ENCODE data around the gene KIF26A. TPM values are rescaled to one million over a fixed set of nuclear protein-coding genes. Genes with fewer than 3 reads are reported as not detected.

KIF26A gene
- total RNA-seq, 1 donor from 2014 or later: 0.26 TPM

DNA sequence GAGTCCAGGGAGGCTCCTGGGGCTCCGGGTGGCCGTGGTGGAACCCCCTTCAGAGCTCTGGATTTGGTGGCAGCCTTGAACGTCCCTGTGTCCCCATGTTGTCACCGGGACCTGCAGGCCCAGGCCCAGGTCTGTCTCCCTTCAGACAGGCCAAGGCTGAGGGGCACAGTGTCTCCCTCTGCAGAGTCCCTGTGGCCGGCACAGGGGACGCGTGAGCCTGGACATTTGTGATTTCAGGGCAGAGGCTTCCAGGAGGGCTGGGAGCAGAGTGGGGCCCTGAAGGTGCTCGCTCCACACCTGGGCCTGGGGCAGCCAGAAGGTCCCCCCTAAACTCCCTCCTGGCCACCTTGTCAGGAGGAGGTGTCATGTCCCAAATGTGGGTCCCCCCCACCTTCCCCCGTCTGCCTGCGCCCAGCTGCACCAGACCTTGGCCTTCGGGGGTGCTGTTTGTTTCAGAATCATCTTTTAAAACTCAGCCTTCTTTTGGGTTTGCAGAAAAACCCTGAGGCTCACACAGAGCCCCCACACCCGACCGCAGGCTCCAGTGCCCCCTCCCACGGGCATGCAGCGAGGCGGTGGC, 47.6 kb downstream of the KIF26A start:
- H3K27me3 ChIP-seq (ENCODE audit: control insufficient read depth, insufficient read depth, low read length): no peaks in the 10 kb centered on the region
- TF ChIP-seq, protein P1, sequence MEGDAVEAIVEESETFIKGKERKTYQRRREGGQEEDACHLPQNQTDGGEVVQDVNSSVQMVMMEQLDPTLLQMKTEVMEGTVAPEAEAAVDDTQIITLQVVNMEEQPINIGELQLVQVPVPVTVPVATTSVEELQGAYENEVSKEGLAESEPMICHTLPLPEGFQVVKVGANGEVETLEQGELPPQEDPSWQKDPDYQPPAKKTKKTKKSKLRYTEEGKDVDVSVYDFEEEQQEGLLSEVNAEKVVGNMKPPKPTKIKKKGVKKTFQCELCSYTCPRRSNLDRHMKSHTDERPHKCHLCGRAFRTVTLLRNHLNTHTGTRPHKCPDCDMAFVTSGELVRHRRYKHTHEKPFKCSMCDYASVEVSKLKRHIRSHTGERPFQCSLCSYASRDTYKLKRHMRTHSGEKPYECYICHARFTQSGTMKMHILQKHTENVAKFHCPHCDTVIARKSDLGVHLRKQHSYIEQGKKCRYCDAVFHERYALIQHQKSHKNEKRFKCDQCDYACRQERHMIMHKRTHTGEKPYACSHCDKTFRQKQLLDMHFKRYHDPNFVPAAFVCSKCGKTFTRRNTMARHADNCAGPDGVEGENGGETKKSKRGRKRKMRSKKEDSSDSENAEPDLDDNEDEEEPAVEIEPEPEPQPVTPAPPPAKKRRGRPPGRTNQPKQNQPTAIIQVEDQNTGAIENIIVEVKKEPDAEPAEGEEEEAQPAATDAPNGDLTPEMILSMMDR (IDR thresholded peaks at IDR 0.05; ENCODE audit: insufficient read depth, low read length, severe bottlenecking): no peak
- H3K4me3 ChIP-seq (ENCODE audit: low read depth, low read length): no peak overlapping the region
- H3K36me3 ChIP-seq (ENCODE audit: control insufficient read depth, insufficient read depth, low read length): no peaks in the 10 kb centered on the region
- DNase-seq (ENCODE audit: low read depth): no peak
- no peak for FAIRE-seq

DNA sequence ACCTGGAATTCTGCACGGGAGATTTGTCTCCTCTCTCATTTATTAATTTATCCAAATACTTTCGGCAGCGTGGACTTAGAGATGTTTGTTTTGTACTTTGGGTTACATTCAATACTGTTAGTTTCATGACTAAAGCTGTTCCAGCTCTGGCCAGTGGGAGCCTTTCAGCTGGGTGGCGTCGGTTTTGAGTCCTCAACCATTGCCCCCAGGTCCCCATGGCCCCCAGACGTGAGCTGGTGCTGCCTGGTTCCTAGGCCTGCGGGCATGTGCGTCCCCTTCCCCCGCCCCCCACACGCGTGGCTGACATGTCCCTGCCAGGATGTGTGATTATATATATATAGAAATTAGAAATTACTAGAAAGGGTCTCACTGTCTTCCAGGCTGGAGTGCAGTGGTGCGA, 48.2 kb downstream of the KIF26A start:
- Histone ChIP-seq H3K27me3 (ENCODE audit: control insufficient read depth, insufficient read depth, low read length) (no peaks in the 10 kb centered on the region), H3K36me3 (ENCODE audit: control insufficient read depth, insufficient read depth, low read length) (no peaks in the 10 kb centered on the region), H3K4me3 (ENCODE audit: low read depth, low read length) (no peak overlapping the region)
- no peak for FAIRE-seq
- TF ChIP-seq, protein P1 (IDR thresholded peaks at IDR 0.05; ENCODE audit: insufficient read depth, low read length, severe bottlenecking): no peak
- no peak for DNase-seq (ENCODE audit: low read depth)

DNA sequence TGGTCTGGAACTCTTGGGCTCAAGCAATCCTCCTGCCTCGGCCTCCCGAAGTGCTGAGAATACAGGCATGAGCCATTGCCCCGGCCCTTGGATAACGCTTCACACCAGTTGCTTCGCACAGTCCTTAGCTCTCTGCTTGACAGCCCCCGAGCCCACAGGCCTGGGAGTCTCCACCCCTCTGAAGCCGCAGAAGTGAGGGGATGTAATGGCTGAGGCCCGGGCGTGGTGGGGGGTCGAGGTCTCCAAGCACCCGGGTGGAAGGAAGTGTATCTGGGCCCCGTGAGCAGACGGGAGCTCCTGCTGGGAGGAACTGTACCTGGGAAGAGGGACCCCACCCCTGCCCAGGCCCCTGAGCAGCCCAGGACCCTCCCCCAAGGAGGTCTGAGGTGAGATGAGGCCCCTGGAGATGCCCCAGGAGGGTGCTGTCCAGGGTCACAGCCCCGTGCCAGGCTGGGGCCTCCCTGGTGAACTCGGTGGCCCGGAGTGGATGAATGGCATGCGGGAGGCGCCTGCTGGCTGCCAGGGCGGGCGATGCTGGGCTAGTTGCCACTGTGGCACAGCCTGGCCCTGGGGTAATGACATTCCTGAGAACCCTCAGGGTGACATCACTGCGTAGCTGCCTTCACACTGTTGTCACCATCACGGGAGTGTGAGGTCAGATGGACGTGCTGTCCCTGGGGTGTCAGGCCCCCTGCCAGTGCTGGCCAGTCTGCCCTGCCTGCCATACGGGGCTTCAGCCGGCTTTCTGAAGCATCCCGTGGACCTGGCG, 48.9 kb downstream of the KIF26A start:
- FAIRE-seq: no peak
- TF ChIP-seq, protein P1 (IDR thresholded peaks at IDR 0.05; ENCODE audit: insufficient read depth, low read length, severe bottlenecking): no peak
- H3K36me3 ChIP-seq (ENCODE audit: control insufficient read depth, insufficient read depth, low read length): no peaks in the 10 kb centered on the region
- no peak overlapping the region for H3K4me3 ChIP-seq (ENCODE audit: low read depth, low read length)
- no peak for DNase-seq (ENCODE audit: low read depth)
- no peaks in the 10 kb centered on the region for H3K27me3 ChIP-seq (ENCODE audit: control insufficient read depth, insufficient read depth, low read length)

DNA sequence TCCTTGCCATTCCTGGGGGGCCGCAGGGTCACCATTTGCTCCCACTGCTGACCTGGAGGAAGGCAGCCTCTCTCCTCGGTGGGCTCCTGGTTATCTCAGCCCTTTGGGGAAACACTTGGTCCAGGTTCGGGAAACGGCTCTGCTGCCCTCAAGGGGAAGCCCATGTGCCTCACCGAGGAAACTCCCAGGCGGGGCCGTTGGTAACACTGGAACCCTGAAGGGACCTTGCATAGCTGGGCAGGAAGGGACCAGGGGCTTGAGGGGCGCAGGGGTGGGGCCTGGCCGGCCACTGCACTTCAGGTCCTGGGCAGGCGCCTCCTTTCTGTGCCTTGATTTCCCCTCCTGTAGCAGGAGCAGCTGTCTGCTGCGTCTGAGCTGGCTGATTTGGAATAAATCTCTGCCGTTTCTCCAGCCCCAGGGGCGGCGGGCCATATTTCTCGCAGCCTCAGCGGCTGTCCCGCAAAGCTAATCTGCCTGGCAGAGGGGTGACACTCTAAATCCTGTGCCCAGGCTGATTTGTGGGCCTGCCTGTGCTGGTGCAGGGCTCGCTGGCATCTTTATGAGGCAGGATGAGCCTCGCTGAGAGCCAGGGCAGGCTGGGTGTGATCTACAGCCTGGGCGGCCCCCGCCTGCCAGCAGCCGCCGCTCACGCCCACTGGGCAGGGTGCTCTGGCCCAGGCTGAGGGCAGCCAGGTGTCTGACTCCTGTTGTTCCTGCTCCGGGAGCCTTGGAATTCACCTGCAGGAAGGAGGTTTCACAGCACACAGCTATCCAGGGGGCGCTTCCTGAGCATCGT, 49.7 kb downstream of the KIF26A start:
- H3K27me3 ChIP-seq (ENCODE audit: control insufficient read depth, insufficient read depth, low read length): no peaks in the 10 kb centered on the region
- FAIRE-seq: no peak
- H3K4me3 ChIP-seq (ENCODE audit: low read depth, low read length): no peak overlapping the region
- TF ChIP-seq, protein P1 (IDR thresholded peaks at IDR 0.05; ENCODE audit: insufficient read depth, low read length, severe bottlenecking): no peak
- no peak for DNase-seq (ENCODE audit: low read depth)
- no peaks in the 10 kb centered on the region for H3K36me3 ChIP-seq (ENCODE audit: control insufficient read depth, insufficient read depth, low read length)

DNA sequence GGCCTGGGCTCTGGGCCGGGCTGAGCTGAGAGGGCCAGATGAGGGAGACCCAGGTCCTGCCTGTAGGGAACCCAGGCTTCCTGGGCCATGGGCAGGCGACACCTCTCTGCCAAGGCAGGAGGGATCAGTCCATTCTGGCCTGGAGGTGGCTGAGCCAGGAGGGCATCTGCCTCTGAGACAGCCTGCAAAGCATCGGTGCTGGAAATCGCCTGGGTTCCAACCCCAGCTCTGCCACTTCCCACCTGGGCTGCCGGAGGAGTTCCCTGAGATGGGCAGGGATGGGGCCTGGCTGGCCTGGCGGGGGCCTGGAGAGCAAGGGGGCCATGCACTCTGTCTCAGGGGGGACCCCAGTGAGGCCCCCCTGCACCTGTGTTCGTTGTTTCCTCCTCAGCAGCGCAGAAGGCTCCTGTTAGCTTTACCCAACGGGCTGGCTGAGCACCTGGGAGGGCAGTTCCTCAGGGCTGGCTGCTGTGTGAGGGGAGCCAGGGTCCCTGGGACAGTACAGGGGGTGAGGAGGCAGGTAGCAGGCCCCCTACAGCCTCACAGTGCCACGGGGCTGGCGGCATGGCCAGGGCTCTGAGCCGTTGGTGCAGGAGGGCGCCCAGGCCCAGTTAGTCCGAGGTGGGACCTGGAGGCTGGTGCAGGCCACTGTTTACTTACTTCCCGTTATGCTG, 50.5 kb downstream of the KIF26A start:
- H3K36me3 ChIP-seq (ENCODE audit: control insufficient read depth, insufficient read depth, low read length): no peaks in the 10 kb centered on the region
- H3K4me3 ChIP-seq (ENCODE audit: low read depth, low read length): no peak overlapping the region
- DNase-seq (ENCODE audit: low read depth): no peak
- H3K27me3 ChIP-seq (ENCODE audit: control insufficient read depth, insufficient read depth, low read length): no peaks in the 10 kb centered on the region
- TF ChIP-seq, protein P1 (IDR thresholded peaks at IDR 0.05; ENCODE audit: insufficient read depth, low read length, severe bottlenecking): no peak
- no peak for FAIRE-seq

Data from bronchial epithelial cell (primary cell).